SK-N-DZ (cell line): Measurements from ENCODE around the gene KRT74.

ENCODE experiments used
- DNase-seq: peaks from one replicate; pipeline ENCODE4 v3.0.0-alpha.2; 2015; ENCODE audit warnings: low spot score

The KRT74 gene

GRCh38 chr12:52575256-52575655 is 1.6 kb upstream of the KRT74 start:
- DNase-seq: no peak

DNA sequence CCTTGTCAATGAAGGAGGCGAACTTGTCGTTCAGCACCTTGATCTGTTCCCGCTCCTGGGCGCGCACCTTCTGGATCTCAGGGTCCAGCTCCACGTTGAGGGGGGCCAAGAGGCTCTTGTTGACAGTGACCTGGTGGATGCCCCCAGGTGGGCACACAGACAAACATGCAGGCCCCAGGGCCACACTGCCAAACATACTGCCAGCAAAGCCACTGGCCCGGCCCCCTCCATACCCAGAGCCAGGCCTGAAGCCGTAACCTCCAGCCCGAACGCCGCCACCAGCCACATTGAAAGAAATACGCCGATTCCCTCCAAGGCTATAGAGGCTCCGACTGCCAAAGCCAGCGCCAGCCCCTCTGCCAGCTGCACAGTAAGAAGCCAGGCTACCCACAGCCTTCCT is 337 bp downstream of the KRT74 start:
- DNase-seq: no peak

DNA sequence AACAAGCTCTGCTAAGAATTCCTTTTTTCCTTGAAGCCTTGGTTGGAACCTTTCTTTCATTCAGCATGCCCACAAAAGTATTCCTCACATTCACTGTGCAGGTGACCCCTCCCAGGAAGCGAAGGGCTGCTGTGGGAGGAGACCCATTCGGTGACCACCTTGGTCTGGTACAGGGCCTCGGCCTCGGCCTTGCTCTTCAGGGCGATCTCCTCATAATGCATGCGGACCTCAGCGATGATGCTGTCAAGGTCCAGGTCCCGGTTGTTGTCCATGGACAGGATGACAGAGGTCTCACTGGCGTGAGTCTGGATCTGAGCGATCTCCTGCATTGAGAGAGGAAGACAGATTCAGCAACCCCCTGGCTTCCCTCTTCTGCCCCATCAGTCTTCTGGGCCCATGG is 3.1 kb downstream of the KRT74 start:
- DNase-seq: no peak

DNA sequence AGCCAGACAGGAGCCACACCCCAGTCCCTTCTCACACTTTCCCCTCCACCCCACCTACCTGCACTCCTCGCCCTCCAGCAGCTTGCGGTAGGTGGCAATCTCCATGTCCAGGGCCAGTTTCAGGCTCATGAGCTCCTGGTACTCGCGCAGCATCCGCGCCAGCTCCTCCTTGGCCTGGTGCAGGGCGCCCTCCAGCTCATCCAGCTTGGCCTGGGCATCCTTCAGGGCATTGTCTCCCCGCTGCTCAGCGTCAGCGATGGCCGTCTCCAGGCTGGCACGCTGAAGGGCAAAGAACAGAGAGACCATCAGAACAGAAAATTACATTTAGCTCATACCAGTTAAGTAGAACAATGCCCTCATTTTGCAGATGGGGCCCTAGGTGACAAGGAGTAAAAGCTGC is 5.5 kb downstream of the KRT74 start:
- no peak for DNase-seq

- no peak for DNase-seq
Measured at GRCh38 chr12:52566847-52567291, 6.8 kb downstream of the KRT74 start.

GRCh38 chr12:52564582-52564981 is 9.1 kb downstream of the KRT74 start:
- DNase-seq: no peak

- no peak for DNase-seq
Measured at GRCh38 chr12:52561880-52562449, 11.7 kb downstream of the KRT74 start.

DNA sequence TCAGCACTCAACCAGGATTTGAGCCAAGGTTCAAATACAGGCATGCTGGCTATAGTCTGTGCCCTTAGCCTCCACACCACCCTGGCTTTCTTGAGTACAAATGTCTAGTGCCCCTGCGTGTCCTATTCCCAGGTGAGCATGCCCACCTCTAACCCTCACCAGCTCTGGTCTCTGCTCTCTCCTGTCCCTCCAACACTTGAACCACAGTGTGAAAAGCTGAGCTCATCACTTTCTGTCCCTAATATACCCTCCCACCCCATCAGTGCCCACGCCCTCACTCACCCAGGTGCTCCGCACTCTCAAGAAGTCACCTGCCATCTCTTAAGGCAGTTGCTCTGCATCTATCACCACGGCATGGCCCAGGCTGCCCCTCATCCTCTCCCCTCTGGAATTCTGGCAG is 13.7 kb downstream of the KRT74 start:
- no peak for DNase-seq

DNA sequence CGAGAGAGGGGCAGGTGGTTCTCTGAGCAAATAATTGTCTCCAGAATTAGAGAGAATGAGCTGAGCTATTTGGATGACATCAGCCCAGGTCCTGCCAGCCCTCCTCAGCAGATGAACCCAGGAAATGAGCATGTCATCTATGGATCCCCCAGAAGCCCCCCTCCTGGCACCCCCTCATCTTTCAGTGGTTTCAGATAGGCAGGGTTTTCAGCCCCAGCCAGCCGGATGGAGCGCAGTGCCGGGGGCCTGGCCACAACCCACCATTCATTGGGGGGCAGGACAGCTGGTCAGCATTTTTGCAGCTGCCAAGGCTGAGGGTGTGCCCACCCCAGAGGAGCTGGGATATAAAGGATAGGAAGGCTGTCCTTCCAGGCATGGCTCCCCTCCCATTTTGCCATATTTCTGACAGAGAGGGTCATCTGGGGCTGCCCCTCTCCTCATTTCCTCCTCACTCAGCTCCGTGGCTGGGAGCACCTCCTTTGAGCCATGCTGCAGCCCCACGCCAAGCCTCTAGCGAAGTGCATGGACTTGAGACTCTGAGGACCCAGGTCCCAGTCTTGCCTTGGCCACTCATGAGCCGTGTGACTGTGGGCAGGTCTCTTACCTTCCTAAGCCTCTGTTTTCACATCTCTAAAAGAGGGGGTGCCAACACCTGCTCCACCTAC is 14.7 kb downstream of the KRT74 start:
- no peak for DNase-seq

- no peak for DNase-seq
Measured at GRCh38 chr12:52557476-52557875, 16.2 kb downstream of the KRT74 start.

- DNase-seq: no peak
Measured at GRCh38 chr12:52555577-52555976, 18.1 kb downstream of the KRT74 start.

DNA sequence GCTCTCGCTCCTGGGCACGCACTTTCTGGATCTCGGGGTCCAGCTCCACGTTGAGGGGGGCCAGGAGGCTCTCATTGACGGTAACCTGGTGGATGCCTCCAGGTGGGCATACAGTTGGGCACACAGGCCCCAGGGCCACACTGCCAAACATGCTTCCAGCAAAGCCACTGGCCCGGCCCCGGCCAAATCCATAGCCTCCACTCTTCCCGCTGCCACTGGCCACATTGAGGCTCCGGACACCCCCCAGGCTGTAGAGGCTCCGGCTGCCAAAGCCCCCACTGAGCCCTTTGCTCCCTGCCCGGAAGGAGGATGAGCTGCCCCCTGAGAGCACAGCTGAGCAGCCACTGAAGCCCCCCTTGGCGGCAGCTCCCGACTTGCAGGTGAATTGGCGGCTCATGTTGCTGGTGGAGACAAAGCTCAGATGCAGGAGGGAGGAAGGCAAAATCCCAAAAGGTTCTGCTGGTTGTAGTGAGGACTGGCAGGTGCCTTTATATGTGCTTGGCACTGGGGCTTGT is 20.9 kb downstream of the KRT74 start, which contains the start of gene KRT71:
Gene KRT71 (minus strand): TSS at position 465 of the 515 bp plus-strand sequence. CDS start 68 bp downstream, at position 397.
- DNase-seq: no peak

GRCh38 chr12:52552055-52552454 is 21.6 kb downstream of the KRT74 start:
- DNase-seq: no peak

DNA sequence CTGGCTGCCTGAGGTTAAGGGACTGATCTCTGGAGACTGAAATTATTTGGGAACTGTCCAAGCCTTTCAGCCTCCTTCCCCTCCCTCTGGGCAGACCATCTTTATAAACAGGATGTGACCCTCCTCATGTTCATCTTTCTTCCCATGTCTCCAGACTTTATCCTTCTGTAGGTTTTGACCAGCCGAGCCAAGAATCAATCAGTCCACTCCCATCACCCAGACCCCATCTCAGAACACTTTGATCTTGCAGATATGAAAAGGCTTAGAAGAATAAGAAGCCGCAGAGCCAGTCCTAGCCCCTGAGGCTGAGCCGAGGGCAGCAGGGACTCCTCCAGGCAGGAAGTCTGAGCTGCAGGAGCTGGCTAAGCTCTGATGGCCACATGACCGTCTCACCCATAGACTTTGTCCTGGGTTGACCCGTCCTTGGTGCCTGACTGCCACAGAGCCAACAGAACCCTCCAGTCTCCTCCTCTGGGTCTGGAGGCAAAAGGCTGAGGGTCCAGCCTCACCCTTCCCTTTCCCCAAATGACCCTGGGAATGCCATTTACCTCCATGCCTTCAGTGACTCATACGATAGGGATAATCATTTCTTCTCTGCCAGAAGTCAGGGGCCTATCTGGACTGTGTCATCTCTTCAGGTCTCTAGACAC is 22.3 kb downstream of the KRT74 start:
- no peak for DNase-seq

DNA sequence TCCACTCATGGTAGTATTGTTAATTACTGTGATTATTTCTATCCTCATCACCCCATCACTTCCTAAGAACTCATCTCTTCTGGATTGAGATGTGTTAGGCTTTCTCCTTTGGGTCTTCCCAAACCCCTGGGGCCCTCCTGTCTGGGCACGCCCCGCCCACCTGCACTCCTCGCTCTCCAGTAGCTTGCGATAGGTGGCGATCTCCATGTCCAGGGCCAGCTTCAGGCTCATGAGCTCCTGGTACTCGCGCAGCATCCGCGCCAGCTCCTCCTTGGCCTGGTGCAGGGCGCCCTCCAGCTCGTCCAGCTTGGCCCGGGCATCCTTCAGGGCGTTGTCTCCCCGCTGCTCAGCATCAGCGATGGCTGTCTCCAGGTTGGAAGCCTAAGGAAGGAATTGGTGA is 27.5 kb downstream of the KRT74 start:
- no peak for DNase-seq

GRCh38 chr12:52543985-52544883 is 29.4 kb downstream of the KRT74 start:
- DNase-seq: no peak

- no peak for DNase-seq
Measured at GRCh38 chr12:52542785-52543318, 30.8 kb downstream of the KRT74 start.

- no peak for DNase-seq
Measured at GRCh38 chr12:52542157-52542556, 31.5 kb downstream of the KRT74 start.

GRCh38 chr12:52541709-52542108 is 31.9 kb downstream of the KRT74 start:
- no peak for DNase-seq

DNA sequence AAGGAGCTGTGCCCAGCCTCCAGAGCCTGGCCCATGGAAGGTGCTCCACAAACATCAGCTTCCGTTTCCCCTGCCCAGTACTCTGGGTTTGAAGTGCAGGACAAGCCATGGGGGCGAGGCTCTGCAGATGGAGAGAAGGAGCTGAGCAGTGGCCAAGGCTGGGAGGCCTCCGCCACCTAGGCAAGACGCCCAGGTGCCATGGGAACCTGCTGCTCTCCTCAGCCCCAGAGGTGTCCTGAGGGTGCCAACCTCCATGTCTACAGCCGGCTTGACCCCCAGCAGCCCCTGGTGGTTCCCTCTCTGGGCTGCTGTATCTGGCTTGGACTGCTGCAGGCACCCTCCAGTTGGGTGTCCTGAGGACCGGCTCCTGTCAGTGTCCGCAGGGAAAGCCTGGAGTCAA is 33.1 kb downstream of the KRT74 start:
- DNase-seq: no peak

DNA sequence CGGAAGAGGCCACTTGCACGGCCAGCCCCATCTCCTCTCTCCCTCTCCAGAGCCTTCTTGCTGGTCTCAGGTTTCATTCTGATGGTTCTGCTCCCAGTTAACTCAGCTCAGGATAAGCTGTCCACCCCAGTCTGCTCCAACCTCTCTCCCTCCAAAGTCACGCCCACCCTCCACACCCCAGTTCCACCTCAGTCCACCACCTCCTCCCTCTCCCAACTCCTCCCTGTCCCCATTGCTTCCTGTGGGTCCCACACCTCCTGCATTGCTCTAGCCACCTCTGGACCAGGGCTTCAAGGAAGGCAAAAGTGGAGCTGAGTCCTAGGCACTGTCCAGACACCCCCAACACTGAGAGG is 33.8 kb downstream of the KRT74 start:
- DNase-seq: no peak
